Measurements from ENCODE around the gene PGRMC1.
A peak's percentile ranks its signal among the peaks of the same experiment; 100 is the strongest.
"Not testable (repeated sequence)": the region's sequence is repeated elsewhere in the genome, so short reads cannot be mapped to it uniquely, and the experiment has no call there.

The PGRMC1 gene

GRCh38 chrX:119235872-119236622 lies at the start of gene PGRMC1:
PGRMC1 (plus strand) TSS chrX:119236285; CDS start chrX:119236364, 79 bp downstream.
- DNase-seq, result peak in 1 of 2 experiments; percentile 42

GRCh38 chrX:119186763-119187162 lies 49.3 kb upstream of the PGRMC1 start:
- DNase-seq, result no peak

GRCh38 chrX:119187298-119187697 lies 48.8 kb upstream of the PGRMC1 start:
- DNase-seq, result no peak

- DNase-seq, result no peak
Observed at GRCh38 chrX:119189115-119189514, 47.0 kb upstream of the PGRMC1 start.

- no peak for DNase-seq
Observed at GRCh38 chrX:119189595-119189994, 46.5 kb upstream of the PGRMC1 start.

GRCh38 chrX:119190091-119190681 lies 45.9 kb upstream of the PGRMC1 start:
- DNase-seq, result no peak

GRCh38 chrX:119190831-119191230 lies 45.3 kb upstream of the PGRMC1 start:
- no peak for DNase-seq

GRCh38 chrX:119194621-119195020 lies 41.5 kb upstream of the PGRMC1 start:
- no peak for DNase-seq

GRCh38 chrX:119201570-119201969 lies 34.5 kb upstream of the PGRMC1 start:
- no peak for DNase-seq

GRCh38 chrX:119206203-119206602 lies 29.9 kb upstream of the PGRMC1 start:
- DNase-seq, result no peak

GRCh38 chrX:119207483-119207882 lies 28.6 kb upstream of the PGRMC1 start:
- DNase-seq, result not testable (repeated sequence)

GRCh38 chrX:119208401-119209057 lies 27.6 kb upstream of the PGRMC1 start:
- DNase-seq, result no peak

GRCh38 chrX:119210931-119211648 lies 25.0 kb upstream of the PGRMC1 start:
- not testable (repeated sequence) for DNase-seq

- no peak for DNase-seq
Observed at GRCh38 chrX:119211649-119212014, 24.5 kb upstream of the PGRMC1 start.

GRCh38 chrX:119218198-119218597 lies 17.9 kb upstream of the PGRMC1 start:
- peak in 1 of 2 experiments; percentile 1 for DNase-seq

- no peak for DNase-seq
Observed at GRCh38 chrX:119222932-119223331, 13.2 kb upstream of the PGRMC1 start.

GRCh38 chrX:119223783-119224182 lies 12.3 kb upstream of the PGRMC1 start:
- no peak for DNase-seq

GRCh38 chrX:119226446-119226845 lies 9.6 kb upstream of the PGRMC1 start:
- no peak for DNase-seq

GRCh38 chrX:119228512-119229252 lies 7.4 kb upstream of the PGRMC1 start:
- no peak for DNase-seq

GRCh38 chrX:119229253-119229615 lies 6.9 kb upstream of the PGRMC1 start:
- DNase-seq, result no peak

- DNase-seq, result no peak
Observed at GRCh38 chrX:119230850-119231249, 5.2 kb upstream of the PGRMC1 start.

- DNase-seq, result no peak
Observed at GRCh38 chrX:119231936-119232445, 4.1 kb upstream of the PGRMC1 start.

All from cerebellar nuclear complex (tissue), 1 donor.